Activated T-helper 1 cell treated with anti-CD3 and anti-CD28 coated beads, Interleukin-2, amount 50 U/mL, for 16 hours (primary cell): Measurements from ENCODE around the gene MARCKS.
"Not testable (repeated sequence)": the region's sequence is repeated elsewhere in the genome, so short reads cannot be mapped to it uniquely, and the experiment has no call there.

ENCODE experiments used
- DNase-seq, 2 donors: peaks; one replicate each; pipeline ENCODE4 v3.0.0-alpha.2; 2020; ENCODE audit warnings: low read depth in 1 of 2, low spot score in 1 of 2

MARCKS gene

DNA sequence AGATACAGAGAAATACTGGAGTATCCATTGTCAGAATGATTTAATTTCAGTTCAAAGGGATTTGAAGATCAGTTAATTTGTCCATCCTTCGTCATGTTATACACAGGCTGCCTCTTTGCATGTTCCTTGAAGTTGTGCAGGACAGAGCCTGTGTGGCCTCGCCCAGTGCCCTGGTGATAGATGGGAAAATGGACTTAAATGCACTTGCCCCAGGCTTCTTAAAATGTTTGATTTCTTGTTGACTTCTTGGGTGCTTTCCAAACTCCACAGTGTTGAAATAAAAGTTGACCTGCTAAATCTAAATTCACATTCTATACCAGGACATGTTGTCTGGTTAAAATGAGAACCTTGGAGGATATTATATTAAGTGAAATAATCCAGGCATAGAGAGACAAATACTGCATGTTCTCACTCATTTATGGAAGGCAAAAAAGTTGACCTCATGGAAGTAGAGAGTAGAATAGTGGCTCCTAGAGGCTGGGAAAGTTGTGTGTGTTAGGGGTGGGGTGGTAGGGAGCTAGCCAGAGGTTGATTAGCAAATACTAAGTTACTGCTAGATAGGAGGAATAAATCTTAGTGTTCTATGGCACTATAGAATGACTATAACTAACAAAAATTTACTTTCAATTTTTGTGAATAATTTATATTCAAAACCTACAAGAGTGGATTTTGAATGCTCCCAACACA lies 25.3 kb downstream of the MARCKS start:
- DNase-seq = no peak

DNA sequence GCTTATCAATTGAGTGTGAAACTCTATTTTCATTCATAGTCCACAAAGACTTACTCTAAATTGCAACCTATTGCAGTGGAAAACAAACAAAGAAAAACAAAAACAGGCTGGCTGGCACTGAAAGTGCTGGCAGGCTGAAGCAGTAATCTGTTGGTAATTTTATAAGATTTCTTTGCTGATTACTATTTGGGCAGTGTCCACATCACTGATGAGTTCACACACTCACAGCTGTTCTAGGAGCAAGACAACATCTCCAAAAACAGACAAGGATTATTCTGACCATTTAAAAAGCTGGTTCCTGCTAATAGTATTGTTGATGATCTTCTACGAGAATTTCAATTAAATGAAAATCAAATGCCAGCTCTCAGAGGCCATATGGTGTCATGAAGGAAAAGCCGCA lies 26.9 kb downstream of the MARCKS start:
- DNase-seq = no peak

DNA sequence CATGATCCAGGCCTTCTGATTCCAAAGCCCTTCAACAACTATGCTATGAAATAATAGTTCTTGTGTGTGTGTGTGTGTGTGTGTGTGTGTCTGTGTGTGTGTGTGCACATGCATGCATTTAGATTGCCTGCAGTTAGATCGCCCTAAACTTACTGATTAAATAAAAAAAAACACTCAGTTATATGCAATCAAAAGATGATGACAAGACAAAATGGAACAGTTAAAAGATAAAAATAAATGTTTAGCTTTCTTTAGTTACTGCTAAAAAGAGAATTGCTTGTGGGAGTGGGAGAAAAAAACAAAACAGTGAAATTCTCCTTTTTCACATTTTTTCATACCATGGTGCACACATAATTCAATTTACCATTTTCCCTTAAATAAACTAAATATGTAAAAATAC lies 29.4 kb downstream of the MARCKS start:
- no peak for DNase-seq

DNA sequence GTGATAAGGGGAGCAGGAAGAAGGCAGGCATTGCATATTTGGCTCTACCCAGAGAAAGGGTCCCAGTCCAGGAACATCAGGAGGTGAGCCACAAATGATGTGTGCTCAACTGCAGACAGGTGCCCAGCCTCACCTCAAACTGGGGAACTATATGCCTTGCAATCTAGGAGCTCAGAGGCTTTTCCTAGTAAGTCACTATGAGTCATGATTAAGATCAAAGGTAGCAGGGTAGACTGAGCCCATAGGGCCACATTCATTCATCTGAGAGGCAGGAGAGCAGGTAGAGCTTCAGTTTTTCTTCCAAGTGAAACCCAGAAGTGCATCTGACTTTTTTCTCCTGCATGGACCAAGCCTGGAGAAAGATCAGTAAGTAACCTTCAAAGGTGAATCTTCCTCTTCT lies 31.3 kb downstream of the MARCKS start:
- no peak for DNase-seq

DNA sequence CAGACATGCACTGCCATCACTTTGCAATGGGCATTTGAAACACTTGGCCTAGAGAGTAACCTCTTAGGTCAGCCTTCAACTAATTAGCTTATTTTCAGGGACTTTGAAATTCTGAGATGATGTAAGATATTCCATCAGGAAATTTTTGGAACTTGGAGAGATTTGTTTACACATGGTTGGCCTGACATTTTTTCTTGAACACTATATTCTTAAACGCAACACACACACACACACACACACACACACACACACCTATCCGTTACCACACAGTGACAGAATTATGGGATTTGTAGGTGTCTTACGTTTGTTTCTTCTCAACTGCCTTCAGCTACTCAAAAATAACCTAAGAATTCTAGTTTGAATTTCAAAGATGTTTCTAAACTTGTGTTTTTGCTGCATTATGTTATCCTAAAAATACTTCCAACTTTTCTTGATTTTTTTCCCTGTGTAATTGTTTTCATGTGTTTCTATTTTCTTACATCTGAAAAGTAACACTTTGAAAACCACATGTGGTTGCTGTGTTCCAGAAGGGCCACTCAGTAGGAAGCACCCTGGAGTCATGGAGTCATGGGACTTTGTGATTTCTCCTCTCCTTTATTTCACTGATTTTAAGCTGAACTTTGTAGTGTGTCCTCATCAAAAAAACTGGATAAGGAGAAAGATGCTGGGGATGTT lies 31.9 kb downstream of the MARCKS start:
- DNase-seq = no peak

DNA sequence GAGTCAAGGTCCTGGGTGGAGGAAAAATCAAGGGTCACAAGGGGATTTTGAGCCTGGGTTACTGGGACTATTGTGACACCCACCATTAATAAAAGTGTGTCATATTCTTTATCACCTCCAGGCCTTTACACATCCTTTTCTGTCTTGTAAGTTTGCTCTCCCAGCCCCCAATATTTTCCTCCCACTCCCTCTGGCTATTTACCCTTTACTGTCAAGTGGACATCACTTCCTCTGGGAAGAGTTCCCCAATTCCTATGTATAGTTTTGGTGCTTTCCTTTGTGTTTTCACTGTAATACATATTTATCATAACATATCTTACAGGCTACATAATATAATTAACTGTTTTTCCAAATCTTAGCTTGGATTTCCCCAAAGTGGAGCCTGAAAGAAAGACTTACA lies 36.3 kb downstream of the MARCKS start:
- DNase-seq = no peak

DNA sequence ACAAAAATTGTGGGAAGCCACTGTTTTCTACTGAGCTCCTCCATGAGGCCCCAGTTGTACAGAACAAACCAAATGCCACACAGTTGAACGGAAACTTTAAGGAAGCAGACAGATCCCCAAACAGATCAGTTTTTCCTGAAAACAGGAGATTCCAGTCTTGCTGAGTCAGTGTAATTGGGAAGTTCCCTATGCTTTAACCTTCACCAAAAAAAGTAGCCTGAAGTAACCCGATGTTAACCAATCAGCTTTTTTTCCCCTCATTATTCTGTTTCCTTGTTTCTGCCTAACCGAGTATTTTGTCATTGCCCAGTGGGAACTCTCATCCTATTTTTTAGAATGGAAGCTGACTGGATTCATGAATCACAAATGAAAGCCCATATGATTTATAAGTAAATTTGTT lies 36.7 kb downstream of the MARCKS start:
- no peak for DNase-seq

DNA sequence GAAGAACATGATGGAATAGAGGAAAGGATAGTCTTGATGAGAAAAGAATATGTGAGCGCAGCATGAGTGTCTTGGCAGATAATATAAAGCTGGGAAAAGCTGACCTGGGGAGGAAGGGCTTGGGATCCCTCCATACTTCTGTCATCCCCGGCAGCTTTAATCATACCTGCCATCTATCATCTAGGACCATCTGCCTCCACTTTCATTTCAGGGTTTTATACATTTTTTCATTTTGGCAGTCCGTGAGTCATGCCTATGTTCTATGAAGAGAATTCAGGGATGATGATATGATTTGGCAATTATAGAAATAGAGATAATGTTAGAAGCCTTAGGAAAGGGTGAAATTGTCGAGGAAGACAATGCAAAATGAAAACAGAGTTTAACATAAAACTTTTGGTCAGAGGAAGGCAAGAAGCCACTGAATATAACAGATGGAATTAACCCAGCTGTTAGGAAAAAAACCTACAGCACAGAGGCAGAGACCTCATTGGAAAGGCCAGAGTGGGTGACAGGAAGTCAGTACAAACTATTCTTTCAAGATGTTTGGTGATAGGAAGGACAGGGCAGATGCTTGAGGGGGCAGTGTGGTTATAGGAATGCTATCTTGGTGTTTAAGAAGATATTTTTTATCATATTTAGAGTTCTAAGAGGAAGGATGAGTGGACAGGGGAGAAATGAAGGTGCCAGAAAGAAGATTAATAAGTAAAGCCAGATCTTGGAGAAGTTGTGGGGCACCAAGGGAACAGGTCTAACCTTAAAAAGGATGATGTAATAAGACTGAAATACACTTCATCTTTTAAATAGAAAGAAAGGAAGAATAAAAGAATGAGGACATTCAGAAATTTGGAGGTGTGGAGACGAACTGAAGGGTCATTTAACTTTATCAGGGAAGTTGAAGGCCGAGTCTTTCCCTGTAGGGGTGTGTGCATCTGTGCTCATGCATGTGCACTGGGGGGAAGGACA lies 37.8 kb downstream of the MARCKS start:
- DNase-seq = no peak

DNA sequence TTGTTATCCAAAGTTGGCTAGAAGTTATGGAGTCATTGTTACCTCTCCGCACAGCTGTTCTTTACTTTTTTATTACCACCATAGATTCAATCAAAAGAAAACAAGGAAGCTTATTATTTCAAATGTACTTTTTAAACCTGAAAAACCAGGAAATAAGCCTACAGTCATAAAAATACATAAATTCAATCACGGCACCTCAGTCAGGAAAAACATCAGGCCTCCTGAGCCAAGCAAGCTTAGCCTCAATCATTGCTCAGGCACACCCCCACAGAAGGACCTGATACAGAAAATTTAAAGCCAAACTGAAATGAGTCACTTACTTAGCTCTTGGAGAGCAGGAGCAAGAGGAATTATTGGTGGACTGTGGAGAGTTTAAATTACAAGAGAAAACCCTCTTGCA lies 44.3 kb downstream of the MARCKS start:
- DNase-seq = no peak

DNA sequence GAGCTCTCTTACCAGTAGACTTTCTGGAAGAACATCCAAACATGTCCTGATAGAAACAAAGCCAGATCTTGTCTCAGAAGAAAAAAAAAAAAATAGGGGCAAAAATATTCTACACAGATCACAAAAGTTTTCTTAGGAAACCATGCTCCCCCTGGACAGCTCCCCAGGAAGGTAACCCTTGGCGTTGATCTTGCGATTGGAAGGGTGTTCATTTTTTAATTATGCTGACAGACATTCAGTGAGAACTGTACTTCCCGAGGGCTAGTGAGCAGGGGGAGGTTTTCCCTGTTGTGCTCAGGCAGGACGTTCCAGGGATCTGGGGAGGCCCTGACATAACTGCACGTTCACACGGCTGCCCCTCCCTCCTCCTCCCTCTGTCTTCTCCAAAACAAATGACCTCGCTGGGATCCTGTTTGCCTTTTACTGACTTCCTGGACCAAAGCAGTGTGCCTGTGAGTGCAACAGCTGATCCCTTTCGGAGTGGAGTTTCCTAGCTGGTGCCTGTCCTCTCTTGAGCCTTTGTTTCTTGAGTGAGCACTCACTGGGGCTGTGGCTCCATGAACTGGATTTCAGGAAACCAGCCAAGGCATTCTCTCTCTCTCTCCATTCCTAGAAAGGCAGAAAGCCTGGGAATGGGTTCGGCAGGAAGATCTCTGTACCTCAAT lies 46.7 kb downstream of the MARCKS start:
- no peak for DNase-seq

DNA sequence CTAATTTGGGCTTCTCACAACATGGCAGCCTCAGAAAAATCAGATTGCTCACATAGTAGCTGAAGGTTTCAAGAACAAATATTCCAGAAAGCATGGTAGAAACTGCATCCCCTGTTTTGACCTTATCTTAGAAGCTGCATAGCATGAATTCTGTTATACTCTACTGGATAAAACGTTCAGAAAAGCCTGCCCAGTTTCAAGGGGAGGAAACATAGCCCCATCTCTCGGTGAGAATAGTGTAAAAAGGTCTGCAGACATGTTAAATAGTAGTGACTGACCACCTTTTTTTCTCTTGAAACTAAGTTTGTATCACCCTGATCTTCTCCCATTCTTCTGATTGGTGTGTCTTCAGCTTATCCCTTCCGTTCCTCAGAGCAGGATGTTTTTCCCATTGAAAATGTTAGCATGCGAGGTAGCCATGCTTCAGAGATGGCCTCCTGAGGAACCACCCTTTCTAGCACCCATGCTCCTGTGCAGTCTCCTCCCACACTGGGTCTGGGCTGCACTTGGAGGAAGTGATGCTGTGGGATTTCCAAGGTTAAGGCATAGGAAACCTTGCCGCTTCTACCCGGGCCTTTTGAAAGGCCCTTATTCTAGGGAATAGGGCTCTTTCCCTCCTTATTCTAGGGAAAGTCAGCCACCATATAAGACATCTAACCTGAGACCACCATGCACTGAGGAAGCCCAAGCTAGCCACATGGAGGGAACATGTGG lies 50.1 kb downstream of the MARCKS start:
- DNase-seq = no peak

DNA sequence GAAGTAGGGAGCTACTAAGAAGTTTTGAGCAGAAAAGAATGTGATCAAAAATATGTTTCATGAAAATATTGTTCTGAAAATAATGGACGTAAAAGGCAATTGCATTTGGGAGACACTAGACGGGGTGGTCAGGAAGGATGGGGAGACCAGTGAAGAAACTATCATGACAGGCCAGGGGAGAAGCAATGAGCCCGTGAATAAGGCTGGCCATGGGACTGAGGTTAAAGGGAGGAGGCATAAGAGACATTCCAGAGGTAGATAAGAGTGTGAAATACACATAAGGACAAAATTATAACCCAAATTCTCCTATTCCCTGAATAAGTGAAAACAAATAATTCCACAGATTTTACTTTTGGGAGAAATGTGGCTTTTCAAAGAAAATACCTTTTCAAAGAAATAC lies 51.7 kb downstream of the MARCKS start:
- DNase-seq = no peak

DNA sequence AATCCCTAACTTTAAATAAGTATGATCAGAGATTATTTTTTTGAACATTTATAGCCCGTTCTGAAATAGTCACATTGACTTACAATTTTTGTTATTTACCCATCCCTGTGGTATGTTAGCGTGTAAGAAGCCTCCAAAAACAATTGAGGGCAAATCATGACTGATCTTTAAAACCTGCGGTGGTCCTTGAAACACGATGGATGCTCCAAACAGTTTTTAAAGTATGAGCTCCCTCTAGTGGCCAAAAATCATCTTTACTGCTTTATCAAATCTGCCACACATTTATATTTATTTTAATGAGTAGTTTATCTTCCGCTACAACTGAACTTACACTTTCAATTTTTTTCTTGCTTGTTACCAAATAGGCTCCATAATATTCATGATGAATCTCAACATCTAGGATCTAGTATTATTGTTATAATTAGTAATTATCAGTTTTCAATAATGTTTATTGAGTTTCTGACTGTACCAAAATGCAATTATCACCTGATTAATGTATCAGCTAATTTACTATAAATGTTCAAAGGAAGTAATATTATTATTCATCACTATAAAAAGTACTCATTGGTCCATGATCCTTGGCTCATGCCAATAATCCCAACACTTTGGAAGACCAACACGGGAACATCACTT lies 52.2 kb downstream of the MARCKS start:
- no peak for DNase-seq

DNA sequence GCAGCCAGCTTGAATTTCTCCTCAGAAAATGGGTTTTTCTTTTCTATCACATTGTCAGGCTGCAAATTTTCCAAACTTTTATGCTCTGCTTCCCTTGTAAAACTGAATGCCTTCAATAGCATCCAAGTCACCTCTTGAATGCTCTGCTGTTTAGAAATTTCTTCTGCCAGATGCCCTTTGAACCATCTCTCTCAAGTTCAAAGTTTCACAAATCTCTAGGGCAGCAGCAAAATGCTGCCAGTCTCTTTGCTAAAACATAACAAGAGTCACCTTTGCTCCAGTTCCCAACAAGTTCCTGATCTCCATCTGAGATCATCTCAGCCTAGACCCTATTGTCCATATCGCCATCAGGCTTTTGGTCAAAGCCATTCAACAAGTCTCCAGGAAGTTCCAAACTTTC lies 53.1 kb downstream of the MARCKS start:
- not testable (repeated sequence) for DNase-seq
